Spleen (tissue), 11 donors: ENCODE measurements around the gene IGF1R. TPM values are rescaled to one million over a fixed set of nuclear protein-coding genes. Genes with fewer than 3 reads are reported as not detected.

ENCODE experiments used
- DNase-seq: peaks from one replicate; pipeline ENCODE4 v3.0.0-alpha.2; 2020
- H3K27ac ChIP-seq, 8 donors: fragments of 200-600 bp; sonication (generic) in 7 of 8; 1 replicate in 4 of 8; 2 replicates in 4 of 8; pipeline versions ENCODE4 v1.5.0 to v1.8.0; 2016 to 2021; ENCODE audit warnings: inconsistent platforms in 4 of 8, mild to moderate bottlenecking in 4 of 8, moderate library complexity in 1 of 8
- H3K27me3 ChIP-seq, 7 donors: fragments of 200-600 bp; sonication (generic) in 6 of 7; replicated peaks in 1 of 7; 1 replicate in 4 of 7; 2 replicates in 3 of 7; pipeline versions ENCODE4 v1.5.0 to v1.8.0; 2016 to 2021; ENCODE audit warnings: inconsistent platforms in 3 of 7, mild to moderate bottlenecking in 1 of 7
- H3K36me3 ChIP-seq, 6 donors: fragments of 200-600 bp; sonication (generic) in 5 of 6; 1 replicate in 4 of 6; 2 replicates in 2 of 6; pipeline versions ENCODE4 v1.5.0 to v1.8.0; 2016 to 2021; ENCODE audit warnings: inconsistent platforms in 2 of 6
- H3K4me1 ChIP-seq, 6 donors: fragments of 200-600 bp; sonication (generic) in 5 of 6; 1 replicate in 3 of 6; 2 replicates in 3 of 6; pipeline versions ENCODE4 v1.5.0 to v1.8.0; 2016 to 2021; ENCODE audit warnings: inconsistent platforms in 3 of 6
- H3K4me3 ChIP-seq, 8 donors: fragments of 200-600 bp; sonication (generic) in 7 of 8; 1 replicate in 4 of 8; 2 replicates in 4 of 8; pipeline versions ENCODE4 v1.5.0 to v1.8.0; 2016 to 2021; ENCODE audit warnings: inconsistent platforms in 4 of 8, mild to moderate bottlenecking in 4 of 8, moderate library complexity in 2 of 8
- H3K9me3 ChIP-seq, 8 donors: fragments of 200-600 bp; sonication (generic) in 7 of 8; 1 replicate in 4 of 8; 2 replicates in 4 of 8; pipeline versions ENCODE4 v1.5.0 to v1.8.0; 2016 to 2021; ENCODE audit warnings: inconsistent platforms in 4 of 8
- POLR2A ChIP-seq, 3 donors: fragments of 450-650 bp; IDR thresholded peaks; one replicate each; pipeline ENCODE4 v1.5.1; 2017; ENCODE audit warnings: antibody characterized with exemption in 3 of 3, mild to moderate bottlenecking in 1 of 3
- POLR2AphosphoS5 ChIP-seq, 3 donors: sonication (generic); formaldehyde crosslinking; IDR thresholded peaks; one replicate each; pipeline ENCODE4 v1.5.1; 2017; ENCODE audit warnings: antibody characterized with exemption in 3 of 3
- WGBS, 5 donors: extraction: QIAGEN DNeasy Blood & Tissue Kit in 3 of 5; methylation state at CpG; one replicate each; pipeline versions ENCODE4 v1.1.5 to v1.1.7; 2013 to 2018; 5-methylcytosine and 5-hydroxymethylcytosine counted together
- intact Hi-C: fragments of 100-400 bp; cut with DNase I; formaldehyde crosslinking; loops from one replicate; pipeline ENCODE4 v1.15.0; 2023; ENCODE audit warnings: low total_unique reads
- polyA plus RNA-seq, 3 donors: library from polyadenylated mRNA; stranded (reverse); fragments of 200-250 nt; gene quantifications; one replicate each; pipeline ENCODE4 v1.2.1, GENCODE V29; 2013
- total RNA-seq, 7 donors: library from RNA; depleted of rRNA in 3 of 7; stranded (reverse); fragments of >200 nt in 3 of 7; fragmentation: NEBNext Ultra II Directional in 4 of 7; extraction: Animal tissue kit (Norgen Biotek cat#: 25700) in 4 of 7; gene quantifications; one replicate each; pipeline versions ENCODE4 v1.1.0 to v1.2.1, GENCODE V29; 2016 to 2021
- TF ChIP-seq, protein P1 (sequence below), 11 experiments: fragments of 200-600 bp in 7 of 11; fragments of 450-650 bp in 4 of 11; sonication (generic) in 4 of 11; IDR thresholded peaks in 8 of 11; conservative IDR thresholded peaks in 3 of 11; 1 replicate in 7 of 11; 2 replicates in 4 of 11; pipeline versions ENCODE4 v1.4.0 to v1.8.0; 2016 to 2021; ENCODE audit warnings: antibody characterized with exemption in 11 of 11, inconsistent platforms in 4 of 11, mild to moderate bottlenecking in 1 of 11
- donor health status: healthy with polysubstance abuse.
- donor health status: DM: no; HTN: no; CAD: no; lungs with moderate emphysema.
- donor health status: DM: no; HTN: no; CAD: no.
- donor health status: Bipolar disorder and iron deficiency.
- donor health status: healthy.
- donor health status: DM: no; HTN: no; CAD: no.
- donor health status: DM: yes; HTN: yes; CAD: no.

IGF1R gene
- total and polyA plus RNA-seq, 10 donors, result 1.1 to 104 (median 53.1) TPM

DNA sequence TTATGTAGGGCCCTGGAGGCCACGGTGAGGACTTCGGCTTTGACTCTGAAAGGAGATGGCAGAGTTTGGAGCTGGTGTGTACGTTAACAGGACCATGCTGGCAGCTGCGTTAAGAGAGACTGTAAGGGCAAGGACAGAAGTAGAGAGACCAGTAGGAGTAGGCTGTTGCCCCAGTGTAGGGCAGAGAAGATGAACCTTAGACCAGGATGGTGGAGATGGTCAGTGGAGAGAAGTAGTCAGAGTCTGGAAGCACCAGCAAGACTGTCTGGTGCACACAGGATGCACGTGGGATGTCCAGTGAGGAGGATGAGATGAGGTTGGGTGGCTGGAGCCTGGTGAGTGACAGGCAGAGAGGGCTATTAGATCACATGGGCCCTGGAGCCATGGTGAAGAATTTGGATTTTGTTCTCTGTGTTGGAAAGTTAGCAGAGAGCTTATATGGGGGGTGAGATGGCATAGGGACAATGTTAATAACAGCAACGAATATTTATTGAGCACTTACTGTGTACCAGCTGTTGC lies 150.1 kb downstream of the IGF1R start:
- no peak overlapping the region for H3K4me3 ChIP-seq
- no peak overlapping the region for H3K27ac ChIP-seq
- intact Hi-C loops, result no loop called here
- WGBS, 5 donors, result 80 to 92% (median 87%) methylated on average over 6 of the region's 6 CpGs
- no peaks in the 10 kb centered on the region for H3K36me3 ChIP-seq
- peaks cover 12 to 83% (median 34%) of the 10 kb centered on the region in 6 donors for H3K4me1 ChIP-seq
- TF ChIP-seq, protein P1, sequence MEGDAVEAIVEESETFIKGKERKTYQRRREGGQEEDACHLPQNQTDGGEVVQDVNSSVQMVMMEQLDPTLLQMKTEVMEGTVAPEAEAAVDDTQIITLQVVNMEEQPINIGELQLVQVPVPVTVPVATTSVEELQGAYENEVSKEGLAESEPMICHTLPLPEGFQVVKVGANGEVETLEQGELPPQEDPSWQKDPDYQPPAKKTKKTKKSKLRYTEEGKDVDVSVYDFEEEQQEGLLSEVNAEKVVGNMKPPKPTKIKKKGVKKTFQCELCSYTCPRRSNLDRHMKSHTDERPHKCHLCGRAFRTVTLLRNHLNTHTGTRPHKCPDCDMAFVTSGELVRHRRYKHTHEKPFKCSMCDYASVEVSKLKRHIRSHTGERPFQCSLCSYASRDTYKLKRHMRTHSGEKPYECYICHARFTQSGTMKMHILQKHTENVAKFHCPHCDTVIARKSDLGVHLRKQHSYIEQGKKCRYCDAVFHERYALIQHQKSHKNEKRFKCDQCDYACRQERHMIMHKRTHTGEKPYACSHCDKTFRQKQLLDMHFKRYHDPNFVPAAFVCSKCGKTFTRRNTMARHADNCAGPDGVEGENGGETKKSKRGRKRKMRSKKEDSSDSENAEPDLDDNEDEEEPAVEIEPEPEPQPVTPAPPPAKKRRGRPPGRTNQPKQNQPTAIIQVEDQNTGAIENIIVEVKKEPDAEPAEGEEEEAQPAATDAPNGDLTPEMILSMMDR (IDR thresholded peaks at IDR 0.05 in 8 of 11, conservative IDR thresholded peaks at IDR 0.05 in 3 of 11), result no peak
- TF ChIP-seq POLR2A (IDR thresholded peaks at IDR 0.05), result no peak
- TF ChIP-seq POLR2AphosphoS5 (IDR thresholded peaks at IDR 0.05), result no peak
- H3K9me3 ChIP-seq, result no peaks in the 10 kb centered on the region
- no peaks in the 10 kb centered on the region for H3K27me3 ChIP-seq
- no peak for DNase-seq

DNA sequence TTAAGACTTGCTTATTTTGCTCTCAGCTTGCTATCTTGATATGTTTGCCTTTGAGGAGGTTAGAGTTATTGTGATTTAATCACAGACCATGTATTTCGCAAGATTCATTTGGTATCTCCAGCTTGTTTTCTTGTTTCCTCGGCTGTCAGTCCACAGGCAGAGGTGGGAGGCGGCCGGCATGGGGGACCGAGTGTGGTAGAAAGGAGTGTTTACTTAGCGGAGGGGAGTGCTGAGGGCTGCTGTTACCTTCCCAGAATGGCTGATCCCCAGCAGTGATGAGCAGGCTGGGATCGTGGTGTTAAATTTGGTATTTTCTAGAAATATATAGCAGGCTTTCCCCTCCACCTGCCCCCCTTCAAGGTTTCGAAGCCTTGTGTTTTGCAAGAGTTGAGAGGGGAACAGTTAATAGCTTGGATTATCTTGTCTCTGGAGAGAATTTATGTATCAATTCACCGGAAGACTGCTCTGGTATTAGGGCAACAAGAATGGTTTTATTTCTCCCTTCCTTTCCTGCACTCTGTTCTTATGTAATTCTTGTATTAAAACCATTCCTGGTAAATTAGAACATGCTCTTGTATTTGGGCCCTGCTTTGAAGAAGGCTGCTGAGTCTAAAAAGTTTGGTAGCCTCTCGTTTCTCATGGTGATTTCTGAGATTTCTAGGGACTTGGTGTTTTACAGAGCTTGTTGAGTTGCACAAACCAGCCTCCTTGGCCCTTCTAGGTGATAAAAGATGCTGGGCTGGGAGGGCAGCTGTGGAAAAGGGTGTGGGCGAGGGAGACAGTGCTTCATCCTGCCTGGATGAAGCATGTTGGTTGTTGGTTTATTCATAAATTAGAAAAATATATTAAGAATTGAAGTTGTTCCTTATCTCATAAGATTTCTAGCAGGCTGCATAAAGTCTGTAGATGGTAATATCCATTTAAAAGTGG lies 151.4 kb downstream of the IGF1R start:
- no peaks in the 10 kb centered on the region for H3K9me3 ChIP-seq
- WGBS, 5 donors, result 44 to 68% (median 56%) methylated on average over 11 of the region's 11 CpGs
- H3K27me3 ChIP-seq, result no peaks in the 10 kb centered on the region
- H3K4me1 ChIP-seq, result peaks cover 12 to 70% (median 31%) of the 10 kb centered on the region in 6 donors
- TF ChIP-seq, protein P1 (IDR thresholded peaks at IDR 0.05 in 8 of 11, conservative IDR thresholded peaks at IDR 0.05 in 3 of 11), result no peak
- no peak for TF ChIP-seq POLR2AphosphoS5 (IDR thresholded peaks at IDR 0.05)
- no peak for TF ChIP-seq POLR2A (IDR thresholded peaks at IDR 0.05)
- no peak for DNase-seq
- no peaks in the 10 kb centered on the region for H3K36me3 ChIP-seq
- H3K27ac ChIP-seq, result peak overlapping the region in 5 of 8 donors; percentile 3 to 48 (median 29)
- intact Hi-C loops, result no loop called here
- no peak overlapping the region for H3K4me3 ChIP-seq

DNA sequence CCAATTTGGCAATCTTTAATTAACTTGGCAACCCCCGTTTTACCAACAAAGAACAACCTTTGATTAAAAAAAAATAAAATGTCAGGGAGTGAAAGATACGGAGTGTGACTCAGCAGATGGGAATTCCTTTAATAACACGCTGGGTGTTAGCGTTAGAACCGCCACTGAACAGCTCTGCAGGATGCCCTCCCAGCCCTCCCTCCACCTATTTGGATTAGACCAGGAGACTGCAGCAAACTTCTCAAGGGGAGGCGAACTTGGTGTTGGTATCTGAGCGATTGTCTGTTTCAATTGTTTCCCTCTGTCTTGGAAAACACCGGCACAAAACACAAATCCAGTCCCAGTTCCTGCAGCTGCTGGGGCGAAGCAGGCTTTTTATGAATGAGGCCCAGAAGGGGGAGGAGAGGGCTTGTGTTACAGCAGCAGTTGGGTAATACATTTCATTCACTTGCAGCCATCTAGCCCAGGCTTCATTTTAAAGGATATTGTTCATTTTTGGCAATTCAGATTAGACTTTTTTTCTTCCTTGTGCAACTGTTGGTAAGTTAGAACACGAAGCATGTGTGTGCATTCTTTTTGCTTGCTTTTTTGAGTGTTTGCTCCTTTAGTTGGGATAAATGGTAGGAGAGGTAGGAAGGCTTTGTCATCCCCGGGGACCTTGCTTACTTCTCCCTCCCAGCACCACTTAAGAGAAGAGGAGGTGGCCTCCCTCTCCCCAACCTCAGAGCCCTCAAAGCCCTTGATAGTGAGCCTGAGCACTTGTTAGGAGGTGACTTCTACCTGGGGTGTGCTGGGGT lies 152.3 kb downstream of the IGF1R start:
- peaks cover 12 to 69% (median 31%) of the 10 kb centered on the region in 6 donors for H3K4me1 ChIP-seq
- H3K4me3 ChIP-seq, result no peak overlapping the region
- TF ChIP-seq POLR2A (IDR thresholded peaks at IDR 0.05), result no peak
- TF ChIP-seq, protein P1 (IDR thresholded peaks at IDR 0.05 in 8 of 11, conservative IDR thresholded peaks at IDR 0.05 in 3 of 11), result no peak
- no peak for TF ChIP-seq POLR2AphosphoS5 (IDR thresholded peaks at IDR 0.05)
- no peaks in the 10 kb centered on the region for H3K27me3 ChIP-seq
- intact Hi-C loops, result no loop called here
- WGBS, 5 donors, result 20 to 30% (median 22%) methylated on average over 11 of the region's 11 CpGs
- no peak for DNase-seq
- H3K36me3 ChIP-seq, result no peaks in the 10 kb centered on the region
- H3K9me3 ChIP-seq, result no peaks in the 10 kb centered on the region
- peak overlapping the region in 4 of 8 donors; percentile 29 to 48 (median 38) for H3K27ac ChIP-seq
